ENCODE results near the gene MACF1.
"Not testable (repeated sequence)": the region's sequence is repeated elsewhere in the genome, so short reads cannot be mapped to it uniquely, and the experiment has no call there.

- TF ChIP-seq CTCF, POLR2A (IDR thresholded peaks at IDR 0.05): not testable (repeated sequence)
Measured at GRCh38 chr1:39527190-39527579, 322.7 kb downstream of the MACF1 start.

All from uterus (tissue), 2 donors.